Measurements from ENCODE around the gene WHAMM. TPM values are rescaled to one million over a fixed set of nuclear protein-coding genes. Genes with fewer than 3 reads are reported as not detected.
"Not testable (repeated sequence)": the region's sequence is repeated elsewhere in the genome, so short reads cannot be mapped to it uniquely, and the experiment has no call there.

Gene WHAMM
- 10 to 100 TPM in 3 of 4 donors, 1 to 10 TPM in 1; 8.8 to 12.2 (median 11.8) TPM for total RNA-seq

- peak within 1 kb of the TSS; percentile 53 to 88 (median 81) for H3K4me3 ChIP-seq (replicated peaks in 1 of 3)
- no peaks in the 10 kb centered on the region for H3K27me3 ChIP-seq
- H3K36me3 ChIP-seq, result peaks cover 0 to 8% of the 10 kb centered on the region in 2 donors
- no peaks in the 10 kb centered on the region for H3K9me3 ChIP-seq
- H3K27ac ChIP-seq, result peak within 1 kb of the TSS; percentile 99 to 100 (median 100)
- peaks cover 15 to 40% of the 10 kb centered on the region in 2 donors for H3K4me1 ChIP-seq
- TF ChIP-seq POLR2A (IDR thresholded peaks at IDR 0.05) (peak; percentile 89 to 99), CTCF (IDR thresholded peaks at IDR 0.05) (no peak)
- intact Hi-C loops (cut with DNase I), result no loop called here
- DNase-seq, result peak; percentile 99 to 100
- 1 to 2% methylated on average over 9 to 10 of the region's 67 CpGs for WGBS, 2 donors
Measured at GRCh38 chr15:82809308-82810060, at the start of gene WHAMM. Gene WHAMM, plus strand, starts transcription at chr15:82809628. Its CDS starts 99 bp downstream, at chr15:82809727.

- Histone ChIP-seq H3K4me3 (replicated peaks in 1 of 3) (no peak overlapping the region), H3K27ac (no peak overlapping the region), H3K36me3 (no peaks in the 10 kb centered on the region), H3K4me1 (no peaks in the 10 kb centered on the region), H3K27me3 (no peaks in the 10 kb centered on the region), H3K9me3 (no peaks in the 10 kb centered on the region)
- no peak for DNase-seq
- WGBS, 2 donors, result 92 to 94% methylated on average over 7 of the region's 7 CpGs
- TF ChIP-seq CTCF (IDR thresholded peaks at IDR 0.05) (no peak), POLR2A (IDR thresholded peaks at IDR 0.05) (no peak)
- intact Hi-C loops (cut with DNase I), result no loop called here
Measured at GRCh38 chr15:82763361-82764116, 45.9 kb upstream of the WHAMM start.

DNA sequence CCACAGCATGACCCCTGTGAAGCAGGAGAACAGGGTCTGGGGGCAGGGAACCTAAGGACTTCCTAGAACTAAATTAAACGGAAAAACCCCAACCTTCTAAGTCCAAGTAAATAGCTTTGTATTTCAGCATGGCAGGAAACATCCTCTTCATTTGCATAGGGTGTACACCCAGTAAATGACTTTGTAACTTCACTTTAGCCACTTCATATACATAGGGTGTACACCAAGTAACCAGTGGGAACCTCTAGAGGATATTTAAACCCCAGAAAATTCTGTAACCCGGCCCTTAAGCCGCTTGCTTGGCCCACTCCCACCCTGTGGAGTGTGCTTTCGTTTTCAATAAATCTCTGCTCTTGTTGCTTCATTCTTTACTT is 45.3 kb upstream of the WHAMM start:
- 89 to 93% methylated on average over 4 of the region's 4 CpGs for WGBS, 2 donors
- intact Hi-C loops (cut with DNase I), result no loop called here
- Histone ChIP-seq H3K4me1 (no peaks in the 10 kb centered on the region), H3K27me3 (no peaks in the 10 kb centered on the region), H3K9me3 (no peaks in the 10 kb centered on the region), H3K4me3 (replicated peaks in 1 of 3) (no peak overlapping the region), H3K36me3 (no peaks in the 10 kb centered on the region), H3K27ac (no peak overlapping the region)
- no peak for DNase-seq
- TF ChIP-seq CTCF (IDR thresholded peaks at IDR 0.05), result no peak
- TF ChIP-seq POLR2A (IDR thresholded peaks at IDR 0.05), result no peak

- no peak overlapping the region for H3K4me3 ChIP-seq (replicated peaks in 1 of 3)
- H3K36me3 ChIP-seq, result no peaks in the 10 kb centered on the region
- 86 to 87% methylated on average over 9 of the region's 9 CpGs for WGBS, 2 donors
- DNase-seq, result no peak
- TF ChIP-seq CTCF (IDR thresholded peaks at IDR 0.05), result no peak
- TF ChIP-seq POLR2A (IDR thresholded peaks at IDR 0.05), result no peak
- H3K9me3 ChIP-seq, result no peaks in the 10 kb centered on the region
- H3K27ac ChIP-seq, result no peak overlapping the region
- intact Hi-C loops (cut with DNase I), result no loop called here
- H3K27me3 ChIP-seq, result no peaks in the 10 kb centered on the region
- no peaks in the 10 kb centered on the region for H3K4me1 ChIP-seq
Measured at GRCh38 chr15:82764740-82765139, 44.7 kb upstream of the WHAMM start.

GRCh38 chr15:82766201-82766600 is 43.2 kb upstream of the WHAMM start:
- intact Hi-C loops (cut with DNase I); H3K4me1 ChIP-seq; H3K36me3 ChIP-seq; H3K9me3 ChIP-seq; DNase-seq; H3K27me3 ChIP-seq; H3K4me3 ChIP-seq (replicated peaks in 1 of 3); H3K27ac ChIP-seq: not testable (repeated sequence)
- 95 to 96% methylated on average over 7 of the region's 7 CpGs for WGBS, 2 donors
